Transverse colon (tissue), 4 donors: ENCODE results near the gene C1QC. TPM values are rescaled to one million over a fixed set of nuclear protein-coding genes. Genes with fewer than 3 reads are reported as not detected.

Experiments
- DNase-seq: peaks from one replicate; pipeline ENCODE4 v3.0.0-alpha.2; 2019
- H3K27ac ChIP-seq, 4 donors: fragments of 200-600 bp; sonication (generic); 2 replicates each; pipeline ENCODE4 v1.5.1; 2016 to 2018; ENCODE audit warnings: inconsistent platforms in 4 of 4
- H3K27me3 ChIP-seq: fragments of 200-600 bp; sonication (generic); 2 replicates; pipeline ENCODE4 v1.5.1; 2017; ENCODE audit warnings: inconsistent platforms
- H3K36me3 ChIP-seq, 4 donors: fragments of 200-600 bp; sonication (generic); 2 replicates each; pipeline ENCODE4 v1.5.1; 2017 to 2019; ENCODE audit warnings: inconsistent platforms in 4 of 4
- H3K4me1 ChIP-seq, 4 donors: fragments of 200-600 bp; sonication (generic); 2 replicates each; pipeline ENCODE4 v1.5.1; 2017 to 2020; ENCODE audit warnings: inconsistent platforms in 4 of 4
- H3K4me3 ChIP-seq, 4 donors: fragments of 200-600 bp; sonication (generic); 1 replicate in 1 of 4; 2 replicates in 3 of 4; pipeline versions ENCODE4 v1.5.1 to v1.6.1; 2017 to 2019; ENCODE audit warnings: inconsistent platforms in 4 of 4
- H3K9me3 ChIP-seq, 2 donors: fragments of 200-600 bp; sonication (generic); 2 replicates each; pipeline ENCODE4 v1.5.1; 2017 to 2019; ENCODE audit warnings: inconsistent platforms in 2 of 2
- EP300 ChIP-seq: sonication (generic); formaldehyde crosslinking; IDR thresholded peaks from one replicate; pipeline ENCODE4 v1.6.1; 2017; ENCODE audit warnings: antibody characterized with exemption, low read depth
- POLR2A ChIP-seq: fragments of 450-650 bp; IDR thresholded peaks from one replicate; pipeline ENCODE4 v1.6.1; 2016; ENCODE audit warnings: antibody characterized with exemption, mild to moderate bottlenecking, moderate library complexity
- POLR2AphosphoS5 ChIP-seq, 3 donors: sonication (generic); formaldehyde crosslinking; IDR thresholded peaks; one replicate each; pipeline ENCODE4 v1.6.1; 2016; ENCODE audit warnings: antibody characterized with exemption in 3 of 3
- WGBS, 2 donors: methylation state at CpG; one replicate each; pipeline ENCODE4 v1.1.5; 2018; ENCODE audit warnings: low coverage in 1 of 2; 5-methylcytosine and 5-hydroxymethylcytosine counted together
- in situ Hi-C, 4 donors: fragments of 200-750 bp; cut with MboI; loops; one replicate each; pipeline versions ENCODE4 v1.15.0 to v1.15.1; 2017; ENCODE audit warnings: low sequenced_read_pairs in 3 of 4, low pct_ligation_motif_present in 1 of 4, low pct_unique_long_range_greater_than_20kb in 1 of 4
- intact Hi-C: fragments of 100-400 bp; cut with DNase I; formaldehyde crosslinking; loops from one replicate; pipeline ENCODE4 v1.15.1; 2023; ENCODE audit warnings: low total_unique reads
- total RNA-seq, 4 donors: library from RNA; depleted of rRNA; stranded (reverse); fragments of >200 nt; gene quantifications; one replicate each; pipeline ENCODE4 v1.1.0, GENCODE V29; 2016
- TF ChIP-seq, protein P1 (sequence below), 5 experiments: fragments of 200-600 bp in 3 of 5; fragments of 450-650 bp in 2 of 5; sonication (generic) in 3 of 5; IDR thresholded peaks; 1 replicate in 2 of 5; 2 replicates in 3 of 5; pipeline ENCODE4 v1.5.1; 2016 to 2017; ENCODE audit warnings: antibody characterized with exemption in 5 of 5, inconsistent platforms in 3 of 5, mild to moderate bottlenecking in 2 of 5, moderate library complexity in 1 of 5

C1QC gene
- 100 to 1,000 TPM in 1 of 4 donors, 10 to 100 TPM in 3; 21.7 to 106 (median 73.9) TPM for total RNA-seq

GRCh38 chr1:22643381-22643780, at the start of gene C1QC:
Gene C1QC (plus strand): TSS chr1:22643633. CDS start chr1:22644024, 391 bp downstream.
- Histone ChIP-seq H3K36me3 (no peaks in the 10 kb centered on the region), H3K4me3 (peak within 1 kb of the TSS in 2 of 4 donors; percentile 9 to 27), H3K9me3 (no peaks in the 10 kb centered on the region), H3K27me3 (no peaks in the 10 kb centered on the region), H3K27ac (peak within 1 kb of the TSS; percentile 28 to 48 (median 41)), H3K4me1 (no peaks in the 10 kb centered on the region)
- in situ Hi-C loops, result loop anchor here (10.0 to 25.0 kb wide), 3 partner anchors 219 to 506 kb away; partner anchors contain the start of gene WNT4 (in 2 of the 4)
- intact Hi-C loops, result no loop called here
- TF ChIP-seq POLR2A (peak; percentile 24), EP300 (no peak), POLR2AphosphoS5 (IDR thresholded peaks at IDR 0.05) (peak in 2 of 3 donors; percentile 16 to 58)
- TF ChIP-seq, protein P1, sequence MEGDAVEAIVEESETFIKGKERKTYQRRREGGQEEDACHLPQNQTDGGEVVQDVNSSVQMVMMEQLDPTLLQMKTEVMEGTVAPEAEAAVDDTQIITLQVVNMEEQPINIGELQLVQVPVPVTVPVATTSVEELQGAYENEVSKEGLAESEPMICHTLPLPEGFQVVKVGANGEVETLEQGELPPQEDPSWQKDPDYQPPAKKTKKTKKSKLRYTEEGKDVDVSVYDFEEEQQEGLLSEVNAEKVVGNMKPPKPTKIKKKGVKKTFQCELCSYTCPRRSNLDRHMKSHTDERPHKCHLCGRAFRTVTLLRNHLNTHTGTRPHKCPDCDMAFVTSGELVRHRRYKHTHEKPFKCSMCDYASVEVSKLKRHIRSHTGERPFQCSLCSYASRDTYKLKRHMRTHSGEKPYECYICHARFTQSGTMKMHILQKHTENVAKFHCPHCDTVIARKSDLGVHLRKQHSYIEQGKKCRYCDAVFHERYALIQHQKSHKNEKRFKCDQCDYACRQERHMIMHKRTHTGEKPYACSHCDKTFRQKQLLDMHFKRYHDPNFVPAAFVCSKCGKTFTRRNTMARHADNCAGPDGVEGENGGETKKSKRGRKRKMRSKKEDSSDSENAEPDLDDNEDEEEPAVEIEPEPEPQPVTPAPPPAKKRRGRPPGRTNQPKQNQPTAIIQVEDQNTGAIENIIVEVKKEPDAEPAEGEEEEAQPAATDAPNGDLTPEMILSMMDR (IDR thresholded peaks at IDR 0.05), result no peak
- WGBS, 2 donors, result 61% methylated on average over 8 of the region's 8 CpGs; no CpG with 5 or more reads in 1 of the 2 donors
- DNase-seq, result peak; percentile 26

- WGBS, 2 donors, result 74% methylated on average over 10 of the region's 10 CpGs; no CpG with 5 or more reads in 1 of the 2 donors
- Histone ChIP-seq H3K9me3 (no peaks in the 10 kb centered on the region), H3K27me3 (peaks cover 79% of the 10 kb centered on the region), H3K27ac (no peak overlapping the region), H3K4me3 (no peak overlapping the region), H3K36me3 (no peaks in the 10 kb centered on the region), H3K4me1 (no peaks in the 10 kb centered on the region)
- in situ Hi-C loops (no loop called here), intact Hi-C loops (no loop called here)
- DNase-seq, result no peak
- TF ChIP-seq, protein P1 (IDR thresholded peaks at IDR 0.05), result no peak
These were observed 49.0 kb upstream of the C1QC start for GRCh38 chr1:22594396-22594795.

- Histone ChIP-seq H3K4me3 (no peak overlapping the region), H3K27me3 (peaks cover 75% of the 10 kb centered on the region), H3K9me3 (no peaks in the 10 kb centered on the region), H3K36me3 (no peaks in the 10 kb centered on the region), H3K4me1 (no peaks in the 10 kb centered on the region), H3K27ac (no peak overlapping the region)
- in situ Hi-C loops, result no loop called here
- intact Hi-C loops, result no loop called here
- no peak for DNase-seq
- WGBS, 2 donors, result 67% methylated on average over 7 of the region's 7 CpGs; no CpG with 5 or more reads in 1 of the 2 donors
- TF ChIP-seq EP300 (no peak), POLR2A (no peak), POLR2AphosphoS5 (IDR thresholded peaks at IDR 0.05) (no peak)
- TF ChIP-seq, protein P1 (IDR thresholded peaks at IDR 0.05), result no peak
These were observed 48.3 kb upstream of the C1QC start for GRCh38 chr1:22595108-22595507.

DNA sequence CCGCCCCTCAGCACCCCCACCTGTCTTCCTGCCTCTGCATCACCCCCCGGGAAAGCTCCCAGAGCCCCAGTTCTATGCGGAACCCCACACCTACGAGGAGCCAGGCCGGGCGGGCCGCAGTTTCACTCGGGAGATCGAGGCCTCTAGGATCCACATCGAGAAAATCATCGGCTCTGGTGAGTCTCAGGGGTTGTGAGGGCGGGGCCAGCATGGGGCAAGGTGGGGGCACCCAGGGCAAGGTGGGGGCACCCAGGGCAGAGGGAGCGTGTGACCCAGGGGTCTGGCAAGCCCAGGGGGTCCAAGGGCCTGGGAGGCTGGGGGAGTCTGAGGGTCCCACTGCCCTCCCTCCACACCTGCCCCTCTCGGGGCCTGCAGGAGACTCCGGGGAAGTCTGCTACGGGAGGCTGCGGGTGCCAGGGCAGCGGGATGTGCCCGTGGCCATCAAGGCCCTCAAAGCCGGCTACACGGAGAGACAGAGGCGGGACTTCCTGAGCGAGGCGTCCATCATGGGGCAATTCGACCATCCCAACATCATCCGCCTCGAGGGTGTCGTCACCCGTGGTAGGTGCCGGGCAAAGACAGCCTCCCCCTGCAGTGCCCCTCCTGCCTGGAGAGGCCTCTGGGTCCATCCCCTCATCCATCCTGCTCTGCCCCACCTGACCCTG, 46.0 kb upstream of the C1QC start:
- Histone ChIP-seq H3K36me3 (no peaks in the 10 kb centered on the region), H3K9me3 (no peaks in the 10 kb centered on the region), H3K4me3 (no peak overlapping the region), H3K27me3 (peaks cover 72% of the 10 kb centered on the region), H3K4me1 (no peaks in the 10 kb centered on the region), H3K27ac (no peak overlapping the region)
- intact Hi-C loops, result no loop called here
- WGBS, 2 donors, result 71% methylated on average over 30 of the region's 30 CpGs; no CpG with 5 or more reads in 1 of the 2 donors
- in situ Hi-C loops, result no loop called here
- DNase-seq, result no peak
- TF ChIP-seq EP300 (no peak), POLR2AphosphoS5 (IDR thresholded peaks at IDR 0.05) (no peak), POLR2A (no peak)
- TF ChIP-seq, protein P1 (IDR thresholded peaks at IDR 0.05), result no peak
